HepG2 (cell line): ENCODE measurements around the gene B3GNT9. TPM values are rescaled to one million over a fixed set of nuclear protein-coding genes. Genes with fewer than 3 reads are reported as not detected.

Source experiments
- AKAP8 ChIP-seq: sonication (generic); formaldehyde crosslinking; IDR thresholded peaks from 2 replicates; pipeline ENCODE4 v1.5.1; 2020; ENCODE audit warnings: mild to moderate bottlenecking, missing genetic modification reagents
- FOXK1 ChIP-seq: sonication (generic); formaldehyde crosslinking; IDR thresholded peaks from 2 replicates; pipeline ENCODE4 v1.4.0; 2020; ENCODE audit warnings: low read depth, missing genetic modification reagents, borderline replicate concordance
- HOXA5 ChIP-seq: sonication (generic); formaldehyde crosslinking; IDR thresholded peaks from 2 replicates; pipeline ENCODE4 v1.4.0; 2020; ENCODE audit warnings: missing genetic modification reagents
- KLF15 ChIP-seq: sonication (generic); formaldehyde crosslinking; IDR thresholded peaks from 2 replicates; pipeline ENCODE4 v1.8.1; 2023; ENCODE audit warnings: borderline replicate concordance, mild to moderate bottlenecking, inconsistent platforms, missing genetic modification reagents, mixed read lengths
- ZHX2 ChIP-seq, 2 experiments: sonication (generic) in 1 of 2; formaldehyde crosslinking in 1 of 2; IDR thresholded peaks; 2 replicates each; pipeline versions ENCODE4 v1.6.1 to v1.9.0; 2014 to 2022; ENCODE audit warnings: antibody characterized with exemption in 1 of 2, borderline replicate concordance in 1 of 2, inconsistent platforms in 1 of 2, low read depth in 1 of 2, missing genetic modification reagents in 1 of 2
- ZNF367 ChIP-seq: sonication (generic); formaldehyde crosslinking; IDR thresholded peaks from 2 replicates; pipeline ENCODE4 v1.4.0; 2020; ENCODE audit warnings: missing genetic modification reagents, borderline replicate concordance
- ZNF501 ChIP-seq: sonication (generic); formaldehyde crosslinking; IDR thresholded peaks from 2 replicates; pipeline ENCODE4 v1.5.1; 2020; ENCODE audit warnings: mild to moderate bottlenecking, moderate library complexity, missing genetic modification reagents
- polyA plus RNA-seq, 8 experiments: library from polyadenylated mRNA; depleted of rRNA in 3 of 8; stranded (reverse) in 7 of 8; unstranded in 1 of 8; fragments of >200 nt; fragmentation: Illumina TruSeq in 4 of 8; extraction: Trizol in 4 of 8; gene quantifications; 2 replicates each; pipeline versions ENCODE4 v1.2.1 to v1.2.3, GENCODE V29; 2011 to 2016; ENCODE audit warnings: low read depth in 4 of 8, missing spikeins in 1 of 8, mixed read lengths in 1 of 8; ENCODE audit not compliant: insufficient read depth in 1 of 8
- total RNA-seq, 5 experiments: library from RNA; depleted of rRNA; stranded (reverse); fragments of >200 nt; fragmentation: Illumina TruSeq; extraction: Trizol; gene quantifications; 2 replicates each; pipeline ENCODE4 v1.2.3, GENCODE V29; 2016; ENCODE audit warnings: low read depth in 1 of 5

The B3GNT9 gene
- total and polyA plus RNA-seq, 2 of the 13 experiments (the other 11 are each of a cell fraction or from before 2014, with no cell fraction given): 1.5 to 3.1 TPM

GRCh38 chr16:67149276-67150046 is 1.3 kb downstream of the B3GNT9 start (continued):
- no peak for TF ChIP-seq ZHX2 (IDR thresholded peaks at IDR 0.05; ENCODE audit: low read depth)
- TF ChIP-seq ZHX2 (CRISPR knock-in tag; IDR thresholded peaks at IDR 0.05; ENCODE audit: borderline replicate concordance): 0 out of 2 replicates have a peak, but pooled peaks have one; percentile 45
- TF ChIP-seq AKAP8 (CRISPR knock-in tag): peak; percentile 68; the same call in 1 of the 2 replicates
- TF ChIP-seq KLF15 (CRISPR knock-in tag): no peak
- TF ChIP-seq FOXK1 (CRISPR knock-in tag): 0 out of 2 replicates have a peak, but pooled peaks have one; percentile 22
- peak; percentile 72 for TF ChIP-seq ZNF501
- peak; percentile 28; the same call in 1 of the 2 replicates for TF ChIP-seq HOXA5 (CRISPR knock-in tag)
- TF ChIP-seq ZNF367 (CRISPR knock-in tag): no peak
